ENCODE measurements around the gene VWC2L. TPM values are rescaled to one million over a fixed set of nuclear protein-coding genes. Genes with fewer than 3 reads are reported as not detected.

The VWC2L gene
- total RNA-seq, 4 donors from 2014 or later, result not detected

GRCh38 chr2:214481204-214481603, 70.3 kb downstream of the VWC2L start:
- no peaks in the 10 kb centered on the region for H3K9me3 ChIP-seq
- 7% methylated on average over 1 of the region's 1 CpG for WGBS, 2 donors
- no peak for DNase-seq

GRCh38 chr2:214482728-214483127, 71.9 kb downstream of the VWC2L start:
- Histone ChIP-seq H3K36me3 (no peaks in the 10 kb centered on the region), H3K27ac (no peak overlapping the region), H3K9me3 (no peaks in the 10 kb centered on the region), H3K4me1 (no peaks in the 10 kb centered on the region), H3K4me3 (no peak overlapping the region), H3K27me3 (no peaks in the 10 kb centered on the region)
- intact Hi-C loops (cut with DNase I), result no loop called here
- DNase-seq, result no peak
- TF ChIP-seq POLR2A (IDR thresholded peaks at IDR 0.05) (no peak), CTCF (IDR thresholded peaks at IDR 0.05) (no peak)
- 69 to 82% methylated on average over 2 of the region's 2 CpGs for WGBS, 2 donors

More at GRCh38 chr2:214481204-214481603, 70.3 kb downstream of the VWC2L start:
- Histone ChIP-seq H3K36me3 (no peaks in the 10 kb centered on the region), H3K4me3 (no peak overlapping the region), H3K27me3 (no peaks in the 10 kb centered on the region), H3K4me1 (no peaks in the 10 kb centered on the region), H3K27ac (no peak overlapping the region)
- intact Hi-C loops (cut with DNase I), result no loop called here
- TF ChIP-seq POLR2A (IDR thresholded peaks at IDR 0.05) (no peak), CTCF (IDR thresholded peaks at IDR 0.05) (no peak)

GRCh38 chr2:214484239-214484638, 73.4 kb downstream of the VWC2L start:
- no peak for DNase-seq
- no peak for TF ChIP-seq POLR2A (IDR thresholded peaks at IDR 0.05)
- no peak for TF ChIP-seq CTCF (IDR thresholded peaks at IDR 0.05)
- 63 to 89% methylated on average over 3 of the region's 3 CpGs for WGBS, 2 donors
- Histone ChIP-seq H3K36me3 (no peaks in the 10 kb centered on the region), H3K4me1 (no peaks in the 10 kb centered on the region), H3K27ac (no peak overlapping the region), H3K9me3 (no peaks in the 10 kb centered on the region), H3K4me3 (no peak overlapping the region), H3K27me3 (no peaks in the 10 kb centered on the region)
- intact Hi-C loops (cut with DNase I), result no loop called here

GRCh38 chr2:214484701-214485100, 73.8 kb downstream of the VWC2L start:
- H3K4me3 ChIP-seq, result no peak overlapping the region
- H3K27ac ChIP-seq, result no peak overlapping the region
- DNase-seq, result no peak
- 64 to 79% methylated on average over 2 of the region's 2 CpGs for WGBS, 2 donors
- no peaks in the 10 kb centered on the region for H3K27me3 ChIP-seq
- intact Hi-C loops (cut with DNase I), result no loop called here
- TF ChIP-seq CTCF (IDR thresholded peaks at IDR 0.05) (no peak), POLR2A (IDR thresholded peaks at IDR 0.05) (no peak)
- no peaks in the 10 kb centered on the region for H3K4me1 ChIP-seq
- no peaks in the 10 kb centered on the region for H3K36me3 ChIP-seq
- no peaks in the 10 kb centered on the region for H3K9me3 ChIP-seq

- 57 to 68% methylated on average over 2 of the region's 2 CpGs for WGBS, 2 donors
- intact Hi-C loops (cut with DNase I), result no loop called here
- no peak overlapping the region for H3K4me3 ChIP-seq
- H3K9me3 ChIP-seq, result no peaks in the 10 kb centered on the region
- no peaks in the 10 kb centered on the region for H3K4me1 ChIP-seq
- TF ChIP-seq CTCF (IDR thresholded peaks at IDR 0.05), result no peak
- H3K36me3 ChIP-seq, result no peaks in the 10 kb centered on the region
- no peak for DNase-seq
- H3K27me3 ChIP-seq, result no peaks in the 10 kb centered on the region
- H3K27ac ChIP-seq, result no peak overlapping the region
These were observed 78.3 kb downstream of the VWC2L start for GRCh38 chr2:214489181-214489580.

Measured in esophagus squamous epithelium (tissue), 5 donors.